ENCODE measurements around the gene THOC2. TPM values are rescaled to one million over a fixed set of nuclear protein-coding genes. Genes with fewer than 3 reads are reported as not detected.

Gene THOC2
- total and polyA plus RNA-seq, 2 of the 8 experiments (the other 6 are each of a cell fraction or from before 2014, with no cell fraction given), result 32.7 to 68.8 TPM

- no peak overlapping the region for H3K56ac ChIP-seq (replicated peaks; ENCODE audit: insufficient read length, low read depth, low read length)
- no peak overlapping the region for H3K23ac ChIP-seq (ENCODE audit: insufficient read length)
- WGBS, 2 experiments (ENCODE audit: extremely low coverage in 1 of 2, insufficient coverage in 1 of 2, insufficient read length in 1 of 2, insufficient replicate concordance in 2 of 2, low coverage in 1 of 2, low lambda C conversion rate in 2 of 2, missing lambda C conversion rate in 1 of 2), result 86% methylated on average over 2 of the region's 2 CpGs; no CpG with 5 or more reads in 1 of the 2 experiments
- H4K20me1 ChIP-seq (replicated peaks in 1 of 2; ENCODE audit: control insufficient read depth in 1 of 2, insufficient read depth in 2 of 2, low read length in 2 of 2), result no peaks in the 10 kb centered on the region
- H3K14ac ChIP-seq (ENCODE audit: insufficient read length), result no peak overlapping the region
- no peak overlapping the region for H2BK12ac ChIP-seq (ENCODE audit: low read depth, low read length)
- no peak overlapping the region for H2AK5ac ChIP-seq (ENCODE audit: low read depth, low read length)
- H3K23me2 ChIP-seq (ENCODE audit: low read depth, low read length), result peaks cover 2% of the 10 kb centered on the region; the same call in 1 of the 2 replicates
- no peak overlapping the region for H2BK5ac ChIP-seq (ENCODE audit: low read depth, low read length)
- no peak overlapping the region for H2BK20ac ChIP-seq (ENCODE audit: low read length)
- CTCF ChIA-PET (ENCODE audit: partially characterized antibody), result no interaction called here
- H2AFZ ChIP-seq (ENCODE audit: low read length), result no peak overlapping the region
- no peak for FAIRE-seq
- H3K27me3 ChIP-seq (replicated peaks in 1 of 4; ENCODE audit: control insufficient read depth in 3 of 4, extremely low read depth in 1 of 4, insufficient read depth in 3 of 4, low read length in 3 of 4), result no peaks in the 10 kb centered on the region
- TF ChIP-seq HDAC2 (IDR thresholded peaks at IDR 0.05; ENCODE audit: borderline replicate concordance in 1 of 2, low read depth in 2 of 2, low read length in 2 of 2) (no peak), ZNF274 (IDR thresholded peaks at IDR 0.05; ENCODE audit: borderline replicate concordance, extremely low read depth, low read length) (no peak), TBP (IDR thresholded peaks at IDR 0.05; ENCODE audit: low read depth, low read length) (no peak), FOSL1 (IDR thresholded peaks at IDR 0.05; ENCODE audit: insufficient read depth, low read depth, low read length) (no peak), KDM1A (IDR thresholded peaks at IDR 0.05; ENCODE audit: borderline replicate concordance, low read length) (no peak), CREB1 (IDR thresholded peaks at IDR 0.05) (no peak)
- H2BK15ac ChIP-seq (ENCODE audit: low read length), result no peak overlapping the region
- peaks cover 0 to 3% (median 0%) of the 10 kb centered on the region in 4 experiments; a peak in 2 of 7 replicates for H3K4me1 ChIP-seq (replicated peaks in 1 of 4; ENCODE audit: control insufficient read depth in 3 of 4, insufficient read depth in 4 of 4, low read length in 3 of 4)
- no peak overlapping the region for H4K8ac ChIP-seq (ENCODE audit: extremely low read depth, insufficient read depth, low read length)
- H3K9ac ChIP-seq (replicated peaks in 1 of 4; ENCODE audit: extremely low read depth in 1 of 4, low read depth in 3 of 4, low read length in 3 of 4), result no peak overlapping the region
- peaks cover 0 to 13% of the 10 kb centered on the region in 2 experiments; a peak in 3 of 4 replicates for H3K79me2 ChIP-seq (ENCODE audit: control insufficient read depth in 1 of 2, insufficient read depth in 2 of 2, low read length in 2 of 2)
- H3K79me1 ChIP-seq (ENCODE audit: low read depth, low read length), result no peaks in the 10 kb centered on the region
- no peaks in the 10 kb centered on the region for H3K36me3 ChIP-seq (ENCODE audit: control insufficient read depth in 2 of 4, insufficient read depth in 4 of 4, low read length in 3 of 4)
- no peak for DNase-seq (ENCODE audit: low read depth in 1 of 2, low spot score in 2 of 2)
- POLR2A ChIA-PET (ENCODE audit: partially characterized antibody), result no interaction called here
- H3K9me3 ChIP-seq (ENCODE audit: insufficient read depth in 2 of 2, low read depth in 1 of 2, low read length in 1 of 2), result peaks cover 0 to 3% of the 10 kb centered on the region in 2 experiments; a peak in 1 of 4 replicates
- no peak overlapping the region for H3K4me2 ChIP-seq (ENCODE audit: insufficient read depth in 1 of 2, low read depth in 2 of 2, low read length in 2 of 2)
- H4K91ac ChIP-seq (replicated peaks; ENCODE audit: insufficient read length, low read length), result no peak overlapping the region
- H3K27ac ChIP-seq (ENCODE audit: low read depth, low read length), result no peak overlapping the region
- no peak overlapping the region for H3K18ac ChIP-seq (ENCODE audit: extremely low read depth, low read length)
- H3K4me3 ChIP-seq (ENCODE audit: extremely low read depth in 1 of 4, insufficient read depth in 2 of 4, low read depth in 3 of 4, low read length in 4 of 4), result no peak overlapping the region
- no peak overlapping the region for H4K5ac ChIP-seq (ENCODE audit: insufficient read length, low read depth, low read length)
- no peak overlapping the region for H3K4ac ChIP-seq (replicated peaks; ENCODE audit: insufficient read length, low read depth, low read length)
- H2BK120ac ChIP-seq (replicated peaks; ENCODE audit: low read depth, low read length), result no peak overlapping the region
Measured at GRCh38 chrX:123736333-123736921, 3.6 kb upstream of the THOC2 start.
